ENCODE data around the gene SND1. TPM values are rescaled to one million over a fixed set of nuclear protein-coding genes. Genes with fewer than 3 reads are reported as not detected.

The SND1 gene
- total and polyA plus RNA-seq, 2 of the 4 experiments (the other 2 are of a cell fraction): 154 to 294 TPM

DNA sequence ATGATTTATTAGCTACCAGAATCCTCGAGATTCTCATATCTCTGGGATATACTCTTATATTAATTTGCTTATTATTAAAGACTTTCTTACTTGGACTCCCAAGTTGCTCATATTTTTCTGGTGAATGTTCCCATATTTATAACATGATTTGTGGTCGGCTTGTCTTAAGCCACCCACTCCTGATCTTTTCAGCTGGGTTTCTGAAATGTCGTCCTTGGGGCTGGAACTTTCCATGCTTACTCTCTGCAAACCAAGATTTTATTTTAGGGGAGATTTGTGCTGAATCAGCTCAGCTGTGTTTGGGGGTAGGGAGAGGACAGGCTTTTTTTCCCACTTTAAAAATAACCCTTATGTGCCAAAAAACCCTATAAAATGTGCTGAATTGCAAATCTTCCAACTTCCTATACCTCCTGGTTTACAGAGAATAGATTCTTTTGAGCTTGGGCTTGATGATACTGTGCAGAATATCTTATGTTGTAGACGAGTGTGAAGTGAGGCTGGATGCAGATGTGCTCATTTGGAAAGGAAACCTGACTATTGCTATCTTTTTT, 162.1 kb downstream of the SND1 start:
- no peak overlapping the region for H3K4me3 ChIP-seq (ENCODE audit: insufficient read depth, low read depth, low read length)
- ATAC-seq (ENCODE audit: low read depth) (no peak), DNase-seq (peak; percentile 57)
- H4K5ac ChIP-seq (ENCODE audit: low read depth, low read length): no peak overlapping the region
- no peak overlapping the region for H3K4me2 ChIP-seq (ENCODE audit: low read depth, low read length)
- TF ChIP-seq MAFK (IDR thresholded peaks at IDR 0.05; ENCODE audit: low read depth, low read length): peak; percentile 86
- TF ChIP-seq CEBPB (IDR thresholded peaks at IDR 0.05; ENCODE audit: low read depth, low read length): no peak
- H2AK5ac ChIP-seq (ENCODE audit: low read depth, low read length): no peak overlapping the region
- no peak overlapping the region; the same call in 1 of the 2 replicates for H3K14ac ChIP-seq (replicated peaks; ENCODE audit: low read depth, low read length)
- H4K8ac ChIP-seq (ENCODE audit: low read depth in 2 of 2, low read length in 2 of 2): no peak overlapping the region
- H4K20me1 ChIP-seq (ENCODE audit: insufficient read depth, low read length): peaks cover 91% of the 10 kb centered on the region
- no peak overlapping the region for H4K91ac ChIP-seq (ENCODE audit: insufficient read depth, low read depth, low read length)
- H3K27me3 ChIP-seq (ENCODE audit: control insufficient read depth, insufficient read depth, low read length): no peaks in the 10 kb centered on the region
- intact Hi-C loops (cut with micrococcal nuclease): no loop called here
- H2BK120ac ChIP-seq (ENCODE audit: low read depth, low read length): no peak overlapping the region
- dilution Hi-C loops (cut with HindIII; ENCODE audit: low sequenced_read_pairs, unreplicated experiment): no loop called here
- peaks cover 17% of the 10 kb centered on the region for H3K9me1 ChIP-seq (ENCODE audit: insufficient read depth, low read length)
- no peak overlapping the region for H3K56ac ChIP-seq (ENCODE audit: extremely low read depth, insufficient read depth, low read length)
- no peaks in the 10 kb centered on the region for H3K9me3 ChIP-seq (ENCODE audit: control insufficient read depth, insufficient read depth, low read length)
- H2AK9ac ChIP-seq (replicated peaks; ENCODE audit: low read depth, low read length, poor library complexity): no peak overlapping the region
- H3K36me3 ChIP-seq (ENCODE audit: control insufficient read depth, insufficient read depth, low read length): no peaks in the 10 kb centered on the region; the same call in none of the 2 replicates
- H2BK15ac ChIP-seq (ENCODE audit: low read depth, low read length): no peak overlapping the region
- H2AFZ ChIP-seq (replicated peaks; ENCODE audit: low read length, poor library complexity): no peak overlapping the region
- no peak overlapping the region for H3K23ac ChIP-seq (ENCODE audit: low read depth, low read length)
- no TSS peak for BruUV-seq (replicated peaks)
- peaks cover 11% of the 10 kb centered on the region for H3K4me1 ChIP-seq (ENCODE audit: control insufficient read depth, insufficient read depth, low read length)
- ChIA-PET CTCF (no interaction called here), POLR2A (ENCODE audit: unreplicated experiment) (no interaction called here)
- H3K18ac ChIP-seq (ENCODE audit: low read depth, low read length): no peak overlapping the region
- no peak overlapping the region for H2BK20ac ChIP-seq (ENCODE audit: low read depth, low read length)
- no CpG with 5 or more reads among the region's 4 CpGs for WGBS, 2 experiments (ENCODE audit: extremely low coverage in 2 of 2, insufficient read length in 1 of 2)
- H3K9ac ChIP-seq (ENCODE audit: low read depth, low read length): no peak overlapping the region
- no peak overlapping the region for H3K27ac ChIP-seq (ENCODE audit: insufficient read depth, low read length)
- no peak overlapping the region for H3K4ac ChIP-seq (ENCODE audit: low read depth, low read length)
- no peak overlapping the region for H2BK5ac ChIP-seq (ENCODE audit: low read depth, low read length, poor library complexity, severe bottlenecking)
- peaks cover 52 to 95% of the 10 kb centered on the region in 2 experiments for H3K79me1 ChIP-seq (ENCODE audit: low read depth in 1 of 2, low read length in 2 of 2)
- in situ Hi-C loops (cut with MboI; ENCODE audit: low sequenced_read_pairs): no loop called here
